Measurements from ENCODE around the gene PER3.
A peak's percentile ranks its signal among the peaks of the same experiment; 100 is the strongest.
"Not testable (repeated sequence)": the region's sequence is repeated elsewhere in the genome, so short reads cannot be mapped to it uniquely, and the experiment has no call there.

Gene PER3

DNA sequence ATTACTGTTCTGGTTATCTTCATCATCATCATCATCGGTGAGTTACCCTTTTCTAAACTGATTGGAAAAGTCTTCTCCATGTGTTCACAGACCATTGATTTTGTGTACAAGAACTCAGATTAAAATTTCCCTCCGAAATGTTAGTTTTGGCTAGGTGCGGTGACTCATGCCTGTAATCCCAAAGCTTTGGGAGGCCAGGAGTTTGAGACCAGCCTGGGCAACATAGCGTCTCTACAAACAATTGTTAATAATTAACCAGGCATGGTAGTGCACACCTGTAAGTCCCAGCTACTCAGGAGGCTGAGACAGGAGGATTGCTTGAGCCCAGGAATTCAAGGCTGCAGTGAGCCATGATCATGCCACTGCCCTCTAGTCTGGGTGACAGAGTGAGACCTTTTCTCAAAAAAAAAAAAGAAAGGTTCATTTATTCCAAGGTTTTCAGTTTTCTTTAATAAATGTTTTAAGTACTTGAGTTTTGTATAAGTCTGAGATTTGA lies 5.9 kb upstream of the PER3 start:
- DNase-seq (ENCODE audit: low spot score): no peak

DNA sequence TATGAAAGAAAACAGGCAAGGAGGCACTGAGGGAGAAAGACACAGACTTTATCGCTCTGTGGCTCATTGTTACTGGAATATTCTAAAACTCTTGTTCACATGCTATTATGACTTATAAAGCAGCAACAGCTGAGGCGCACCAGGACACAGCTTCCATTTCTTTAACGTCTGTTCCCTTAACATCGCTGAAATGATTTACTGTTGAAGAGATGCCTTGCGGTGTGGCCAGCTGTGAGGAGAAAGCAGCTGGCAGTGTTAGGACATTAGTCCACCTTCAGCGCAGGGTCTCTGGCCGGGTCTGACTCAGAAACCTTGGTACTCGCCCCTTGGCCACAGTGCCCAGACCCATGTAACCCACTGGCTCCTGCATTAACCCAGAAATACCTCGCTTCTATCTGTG lies 3.1 kb upstream of the PER3 start:
- no peak for DNase-seq (ENCODE audit: low spot score)

DNA sequence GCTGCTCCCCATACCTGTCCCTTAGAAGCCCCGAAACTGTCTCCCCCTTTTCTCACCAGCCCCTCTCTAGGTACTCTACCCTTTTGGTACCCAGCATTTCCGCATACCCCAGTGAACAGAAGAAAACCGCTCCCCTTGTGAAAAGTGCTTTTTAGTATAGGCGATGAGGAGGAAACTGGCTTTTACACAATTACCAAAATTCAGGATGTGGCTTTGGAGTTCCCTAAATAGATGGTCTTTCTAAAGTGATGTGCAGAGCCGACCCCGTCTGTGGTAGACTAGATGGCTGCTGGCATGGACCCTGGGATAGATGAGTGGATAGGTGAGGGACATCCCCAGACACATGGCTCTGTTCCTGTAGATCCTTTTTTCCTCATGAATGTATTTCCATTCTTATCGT lies 2.6 kb upstream of the PER3 start:
- no peak for DNase-seq (ENCODE audit: low spot score)

DNA sequence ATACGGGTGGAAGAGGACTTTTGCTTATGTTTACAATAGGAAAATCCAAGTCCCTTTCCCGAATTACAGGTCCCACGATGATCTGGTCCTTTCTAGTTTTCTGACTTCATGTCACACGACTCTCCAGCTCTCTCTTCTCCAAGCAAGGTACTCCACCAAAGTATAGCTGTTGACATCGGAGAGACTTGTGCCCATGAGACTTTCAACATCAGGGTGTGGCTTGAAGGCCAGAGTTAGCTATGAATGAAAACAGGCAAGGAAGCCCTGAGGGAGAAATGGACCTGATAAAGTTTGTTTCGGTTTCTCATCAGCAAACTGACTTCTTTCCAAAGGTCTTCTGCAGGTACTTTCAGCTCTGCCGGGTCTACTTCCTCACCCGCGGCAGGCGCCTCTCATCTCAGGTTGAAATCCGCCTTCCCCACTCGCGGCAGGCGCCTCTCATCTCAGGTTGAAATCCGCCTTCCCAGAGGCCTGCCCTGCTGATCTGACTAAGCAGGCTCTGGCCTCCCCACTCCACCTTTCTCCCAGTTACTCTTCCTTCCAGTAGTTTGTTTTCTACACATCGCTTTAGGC lies 2.1 kb upstream of the PER3 start:
- no peak for DNase-seq (ENCODE audit: low spot score)

DNA sequence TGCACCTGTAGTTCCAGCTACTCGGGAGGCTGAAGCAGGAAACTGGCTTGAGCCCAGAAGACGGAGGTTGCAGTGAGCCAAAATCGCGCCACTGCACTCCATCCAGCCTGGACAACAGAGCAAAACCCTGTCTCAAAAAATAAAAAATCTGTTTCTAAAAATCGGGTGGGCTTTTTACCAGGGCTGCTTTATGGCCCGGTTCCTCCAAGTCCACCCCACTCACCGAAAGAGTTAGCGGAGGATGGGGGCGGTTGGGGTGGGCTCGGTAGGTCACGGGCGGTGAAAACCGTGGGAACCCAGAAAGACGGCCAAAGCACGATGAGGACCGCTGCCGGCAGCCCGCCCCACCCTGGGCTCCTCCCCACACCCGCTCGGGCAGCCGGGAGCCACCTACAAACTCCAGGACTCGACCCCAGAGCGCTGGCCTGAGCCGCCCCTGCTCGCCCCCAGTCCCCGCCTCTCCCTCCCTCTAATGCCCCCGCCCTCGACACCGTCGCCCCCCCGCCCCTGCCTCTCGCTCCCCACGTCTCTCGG lies 846 bp upstream of the PER3 start:
- peak; percentile 64 for DNase-seq (ENCODE audit: low spot score)

GRCh38 chr1:7784492-7785071 lies 491 bp downstream of the PER3 start:
- no peak for DNase-seq (ENCODE audit: low spot score)

GRCh38 chr1:7785108-7785507 lies 1.0 kb downstream of the PER3 start:
- no peak for DNase-seq (ENCODE audit: low spot score)

- DNase-seq (ENCODE audit: low spot score): no peak
These were observed 2.7 kb downstream of the PER3 start for GRCh38 chr1:7786795-7787194.

- DNase-seq (ENCODE audit: low spot score): no peak
These were observed 5.7 kb downstream of the PER3 start for GRCh38 chr1:7789828-7790227.

DNA sequence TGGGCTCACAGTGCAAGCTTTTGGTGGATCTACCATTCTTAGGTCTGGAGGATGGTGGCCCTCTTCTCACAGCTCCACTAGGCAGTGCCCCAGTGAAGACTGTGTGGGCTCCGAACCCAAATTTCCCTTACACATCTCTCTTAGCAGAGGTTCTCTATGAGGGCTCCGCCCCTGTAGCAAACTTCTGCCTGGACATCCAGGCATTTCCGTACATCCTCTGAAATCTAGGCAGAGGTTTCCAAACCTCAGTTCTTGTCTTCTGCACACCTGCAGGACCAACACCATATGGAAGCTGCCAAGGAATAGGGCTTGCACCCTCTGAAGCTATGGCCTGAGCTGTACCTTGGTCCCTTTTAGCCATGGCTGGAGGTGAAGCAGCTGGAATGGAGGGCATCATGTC lies 6.9 kb downstream of the PER3 start:
- not testable (repeated sequence) for DNase-seq (ENCODE audit: low spot score)

- no peak for DNase-seq (ENCODE audit: low spot score)
These were observed 11.3 kb downstream of the PER3 start for GRCh38 chr1:7795406-7795805.

DNA sequence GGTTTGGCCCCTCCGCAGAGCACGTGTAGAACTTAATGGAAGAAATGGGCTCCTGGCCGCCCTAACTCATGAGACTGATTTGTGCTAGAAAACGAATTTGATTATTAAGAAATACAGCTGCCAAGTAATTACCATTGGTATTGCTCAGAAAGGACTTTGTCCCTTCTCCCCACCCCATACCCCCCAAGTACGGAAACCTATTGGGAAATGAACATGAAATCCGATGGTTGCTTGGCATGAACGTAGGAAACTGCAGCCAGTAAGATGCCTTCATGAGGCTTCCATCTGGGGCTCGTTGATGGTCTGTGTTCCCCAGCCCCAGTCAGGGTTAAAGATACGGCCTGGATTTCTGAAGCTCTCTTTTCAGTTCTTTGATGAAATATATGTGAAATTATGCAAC lies 21.4 kb downstream of the PER3 start:
- no peak for DNase-seq (ENCODE audit: low spot score)

GRCh38 chr1:7808253-7808844 lies 24.3 kb downstream of the PER3 start:
- peak; percentile 15 for DNase-seq (ENCODE audit: low spot score)

GRCh38 chr1:7809742-7810141 lies 25.7 kb downstream of the PER3 start:
- no peak for DNase-seq (ENCODE audit: low spot score)

GRCh38 chr1:7810395-7810794 lies 26.3 kb downstream of the PER3 start:
- DNase-seq (ENCODE audit: low spot score): no peak

DNA sequence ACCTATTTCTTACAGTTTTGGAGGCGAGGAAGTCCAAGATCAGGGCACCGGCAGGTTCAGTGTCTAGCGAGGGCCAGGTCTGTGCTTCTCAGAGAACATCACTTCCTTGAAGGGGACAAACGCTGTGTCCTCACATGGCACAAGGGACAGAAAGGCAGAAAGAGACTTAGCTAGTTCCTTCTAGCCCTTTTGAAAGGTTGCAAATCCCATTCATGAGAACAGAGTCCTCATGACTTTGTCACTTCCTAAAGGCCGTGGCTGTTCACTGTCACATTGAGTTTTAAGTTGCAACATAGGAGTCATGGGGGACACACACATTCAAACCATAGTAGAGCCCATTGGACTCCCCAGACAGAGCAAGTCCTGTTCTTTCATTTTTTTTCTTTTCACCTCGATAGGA lies 27.4 kb downstream of the PER3 start:
- no peak for DNase-seq (ENCODE audit: low spot score)

GRCh38 chr1:7813677-7814373 lies 29.7 kb downstream of the PER3 start:
- no peak for DNase-seq (ENCODE audit: low spot score)

DNA sequence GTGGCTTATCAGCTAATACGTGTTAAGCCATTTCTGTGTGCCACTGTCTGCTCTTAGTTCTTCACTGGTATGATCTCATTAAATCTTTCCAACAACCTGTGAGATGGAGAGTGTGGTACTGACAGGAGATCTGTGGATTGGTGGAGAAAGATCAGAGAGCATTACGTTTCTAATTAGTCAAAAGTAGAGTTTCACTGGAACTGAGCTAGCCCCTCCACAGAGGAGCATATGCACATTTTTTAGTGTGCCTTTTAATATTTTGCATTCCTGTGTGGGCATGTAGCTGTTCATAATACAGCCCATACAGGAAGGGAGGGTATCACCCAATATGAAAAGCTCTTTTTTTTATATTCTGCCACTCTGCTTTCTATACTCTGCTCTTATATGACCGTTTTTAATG lies 37.2 kb downstream of the PER3 start:
- no peak for DNase-seq (ENCODE audit: low spot score)

- DNase-seq (ENCODE audit: low spot score): no peak
These were observed 40.6 kb downstream of the PER3 start for GRCh38 chr1:7824701-7825100.

- no peak for DNase-seq (ENCODE audit: low spot score)
These were observed 42.3 kb downstream of the PER3 start for GRCh38 chr1:7826363-7826762.

DNA sequence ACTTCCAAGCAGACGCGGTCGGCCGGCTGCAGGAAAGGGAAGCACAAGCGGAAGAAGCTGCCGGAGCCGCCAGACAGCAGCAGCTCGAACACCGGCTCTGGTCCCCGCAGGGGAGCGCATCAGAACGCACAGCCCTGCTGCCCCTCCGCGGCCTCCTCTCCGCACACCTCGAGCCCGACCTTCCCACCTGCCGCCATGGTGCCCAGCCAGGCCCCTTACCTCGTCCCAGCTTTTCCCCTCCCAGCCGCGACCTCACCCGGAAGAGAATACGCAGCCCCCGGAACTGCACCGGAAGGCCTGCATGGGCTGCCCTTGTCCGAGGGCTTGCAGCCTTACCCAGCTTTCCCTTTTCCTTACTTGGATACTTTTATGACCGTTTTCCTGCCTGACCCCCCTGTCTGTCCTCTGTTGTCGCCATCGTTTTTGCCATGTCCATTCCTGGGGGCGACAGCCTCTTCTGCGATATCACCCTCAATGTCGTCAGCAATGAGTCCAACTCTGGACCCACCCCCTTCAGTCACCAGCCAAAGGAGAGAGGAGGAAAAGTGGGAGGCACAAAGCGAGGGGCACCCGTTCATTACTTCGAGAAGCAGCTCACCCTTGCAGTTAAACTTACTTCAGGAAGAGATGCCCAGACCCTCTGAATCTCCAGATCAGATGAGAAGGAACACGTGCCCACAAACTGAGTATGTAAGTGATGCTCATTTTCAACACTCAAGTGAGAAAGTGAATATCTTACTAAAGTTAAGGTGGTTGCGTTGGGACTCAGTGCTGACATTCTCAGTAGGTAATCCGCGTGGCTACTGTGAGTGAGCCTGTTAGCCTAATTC lies 43.2 kb downstream of the PER3 start:
- DNase-seq (ENCODE audit: low spot score): no peak

- DNase-seq (ENCODE audit: low spot score): no peak
These were observed 47.4 kb downstream of the PER3 start for GRCh38 chr1:7831458-7831857.
